C4-2B (cell line): ENCODE results near the gene PDE4DIP.
"Not testable (repeated sequence)": the region's sequence is repeated elsewhere in the genome, so short reads cannot be mapped to it uniquely, and the experiment has no call there.

Experiments
- H3K27ac ChIP-seq: fragments of 450-650 bp; 2 replicates; pipeline ENCODE4 v1.5.1; 2017

PDE4DIP gene

GRCh38 chr1:148874408-148875388 is 30.5 kb downstream of the PDE4DIP start:
- H3K27ac ChIP-seq: not testable (repeated sequence)

GRCh38 chr1:148879812-148880416 is 35.7 kb downstream of the PDE4DIP start:
- H3K27ac ChIP-seq: not testable (repeated sequence)

- H3K27ac ChIP-seq: not testable (repeated sequence)
These were observed 37.0 kb downstream of the PDE4DIP start for GRCh38 chr1:148881261-148881660.

DNA sequence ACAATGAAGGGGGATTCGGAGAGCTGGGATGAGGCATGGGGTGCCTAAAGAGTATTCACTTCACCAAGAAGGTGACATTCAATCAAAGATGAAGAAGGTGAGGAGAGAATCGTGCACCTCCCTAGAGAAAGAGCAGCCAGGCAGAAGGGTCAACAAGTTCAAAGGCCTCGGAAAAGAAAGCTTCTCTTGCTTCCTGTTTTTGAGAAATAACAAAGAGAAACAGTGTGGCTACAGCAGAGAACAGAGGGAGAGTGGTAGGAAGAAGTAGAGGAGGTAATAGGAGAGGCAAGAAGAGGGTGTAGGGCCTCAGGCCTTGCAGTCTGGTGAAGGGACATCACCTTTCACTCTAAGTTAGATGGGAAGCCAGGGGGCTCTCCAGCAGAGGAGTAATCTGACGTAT is 41.0 kb downstream of the PDE4DIP start:
- H3K27ac ChIP-seq: not testable (repeated sequence)

DNA sequence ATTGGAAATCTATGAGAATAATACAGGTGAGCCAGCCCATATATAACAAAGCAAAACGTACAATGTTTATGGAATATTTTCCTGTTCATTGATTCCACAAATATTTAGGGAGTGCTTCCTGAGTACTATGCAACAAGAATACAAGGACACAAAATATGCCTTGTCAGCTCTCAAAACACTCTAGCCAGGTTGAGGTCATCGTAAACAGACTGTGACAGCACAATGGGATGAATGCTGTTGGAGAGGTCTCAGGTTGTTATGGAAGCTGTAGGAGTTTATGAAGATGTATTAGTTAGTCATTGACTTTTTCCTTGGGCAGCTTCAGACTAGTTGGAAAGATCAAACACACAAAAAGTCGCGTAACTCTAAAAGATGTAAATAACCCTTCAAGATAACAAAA is 42.1 kb downstream of the PDE4DIP start:
- not testable (repeated sequence) for H3K27ac ChIP-seq

DNA sequence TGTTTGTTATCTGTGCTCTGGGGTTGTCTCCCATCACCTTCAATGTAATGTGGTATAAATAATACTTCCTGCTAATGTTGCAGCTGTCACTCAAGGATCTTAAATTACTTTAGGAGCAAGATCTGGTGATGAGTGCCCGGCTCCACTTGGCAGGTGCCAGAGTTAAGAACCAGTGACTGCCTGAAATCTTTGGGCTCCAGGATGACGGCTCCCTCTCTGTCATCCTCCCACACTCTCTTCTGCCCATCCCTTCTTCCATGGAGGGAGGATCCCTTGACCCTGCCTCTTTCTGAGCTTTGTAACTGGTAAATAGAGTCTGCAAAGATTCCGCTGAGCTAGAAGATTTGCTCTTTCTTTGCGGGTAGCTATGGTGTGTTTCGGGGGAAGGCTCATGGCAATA is 44.4 kb downstream of the PDE4DIP start:
- H3K27ac ChIP-seq: not testable (repeated sequence)

DNA sequence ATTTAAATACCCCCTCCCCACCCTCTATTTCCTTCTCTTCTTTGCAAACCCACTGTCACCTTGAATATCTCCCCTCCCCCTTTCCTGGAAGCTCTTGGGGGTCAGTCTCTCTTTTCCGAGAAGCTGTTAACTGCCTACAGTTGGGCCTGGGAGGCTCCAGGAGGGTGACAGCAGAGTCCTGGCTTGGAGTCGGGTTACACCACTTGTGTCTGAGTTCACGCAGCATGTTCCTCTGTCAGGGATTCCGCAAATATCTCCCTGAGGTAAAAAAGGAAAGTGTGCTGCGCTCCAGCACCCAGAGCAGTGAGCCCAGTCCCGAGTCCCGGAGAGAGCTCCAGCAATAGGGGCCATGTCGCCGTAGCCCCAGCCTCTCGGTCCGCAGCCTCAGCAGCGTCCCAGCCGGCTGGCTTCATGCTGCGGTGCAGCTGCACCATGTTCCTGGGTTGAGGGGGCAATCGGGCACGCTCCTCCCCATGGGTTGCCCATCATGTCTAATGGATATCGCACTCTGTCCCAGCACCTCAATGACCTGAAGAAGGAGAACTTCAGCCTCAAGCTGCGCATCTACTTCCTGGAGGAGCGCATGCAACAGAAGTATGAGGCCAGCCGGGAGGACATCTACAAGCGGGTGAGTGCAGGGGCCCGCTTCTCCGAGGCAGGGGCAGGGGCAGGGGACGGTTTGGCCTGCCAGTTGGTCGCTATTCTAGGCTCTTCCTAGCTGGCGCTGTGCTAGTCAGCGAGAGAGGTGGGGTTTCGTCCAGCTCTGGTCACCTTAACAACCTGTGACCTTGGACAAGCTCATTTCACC is 45.2 kb downstream of the PDE4DIP start:
- not testable (repeated sequence) for H3K27ac ChIP-seq

GRCh38 chr1:148890075-148890568 is 45.9 kb downstream of the PDE4DIP start:
- not testable (repeated sequence) for H3K27ac ChIP-seq

- not testable (repeated sequence) for H3K27ac ChIP-seq
These were observed 50.4 kb downstream of the PDE4DIP start for GRCh38 chr1:148894360-148895352.

- not testable (repeated sequence) for H3K27ac ChIP-seq
These were observed 55.8 kb downstream of the PDE4DIP start for GRCh38 chr1:148900026-148900425.

DNA sequence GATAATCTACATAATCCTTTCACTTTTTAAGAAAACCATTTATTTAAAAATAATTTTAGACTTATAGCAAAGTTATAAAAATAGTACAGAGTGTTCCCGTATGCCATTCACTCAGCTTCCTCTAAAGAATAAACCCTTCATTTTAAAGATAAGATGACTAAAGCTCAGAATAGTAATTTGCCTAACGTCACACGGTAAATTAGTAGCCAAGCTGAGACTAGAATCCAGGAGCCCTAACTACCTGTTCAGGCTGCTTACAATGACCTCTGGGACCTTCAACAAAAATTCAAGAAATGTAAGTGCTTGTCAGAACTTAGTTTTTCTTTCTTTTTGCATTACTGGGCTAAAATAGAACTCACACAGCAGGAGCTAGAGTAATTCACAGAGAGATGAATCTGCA is 56.5 kb downstream of the PDE4DIP start:
- not testable (repeated sequence) for H3K27ac ChIP-seq

- H3K27ac ChIP-seq: not testable (repeated sequence)
These were observed 57.1 kb downstream of the PDE4DIP start for GRCh38 chr1:148901150-148901952.

DNA sequence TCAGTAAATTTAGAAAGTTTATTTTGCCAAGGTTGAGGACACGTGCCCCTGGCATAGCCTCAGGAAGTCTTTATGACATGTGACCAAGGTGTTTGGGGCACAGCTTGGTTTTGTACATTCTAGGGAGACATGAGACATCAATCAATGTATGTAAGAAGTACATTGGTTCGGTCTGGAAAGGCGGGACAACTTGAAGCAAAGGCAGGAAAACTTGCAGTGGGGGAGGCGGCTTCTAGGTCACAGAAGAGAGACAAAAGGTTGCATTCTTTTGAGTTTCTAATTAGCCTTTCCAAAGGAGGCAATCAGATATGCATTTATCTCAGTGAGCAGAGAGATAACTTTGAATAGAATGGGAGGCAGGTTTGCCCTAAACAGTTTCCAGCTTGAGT is 57.7 kb downstream of the PDE4DIP start:
- H3K27ac ChIP-seq: not testable (repeated sequence)

DNA sequence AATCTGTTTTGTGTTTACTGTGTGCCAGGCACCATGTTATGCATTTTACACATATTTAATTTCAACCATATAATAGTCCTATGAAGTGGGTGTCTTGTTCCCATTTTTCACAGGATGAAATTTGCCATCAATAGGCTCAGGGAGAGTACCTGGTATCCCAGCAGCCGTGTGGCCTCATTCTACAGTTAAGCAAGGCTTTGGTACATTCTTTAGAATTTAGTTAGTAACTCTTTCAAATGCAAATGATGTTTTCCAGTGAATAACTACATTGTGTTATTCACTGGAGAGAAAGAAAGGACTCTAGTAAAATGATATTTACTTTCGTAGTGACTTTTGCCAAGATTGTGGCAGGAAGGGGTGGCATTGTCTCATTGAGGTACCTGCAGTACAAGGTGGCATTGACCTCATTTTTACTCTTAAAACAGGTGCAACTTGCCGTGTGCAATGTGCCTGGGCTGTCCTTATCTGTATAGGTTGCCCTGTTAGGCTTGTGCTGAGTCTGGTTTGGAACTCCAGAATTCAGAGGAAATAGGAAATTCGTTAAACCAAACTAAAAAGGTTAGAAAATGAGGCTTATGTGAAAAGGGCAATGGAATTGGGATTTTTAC is 65.1 kb downstream of the PDE4DIP start:
- H3K27ac ChIP-seq: not testable (repeated sequence)

DNA sequence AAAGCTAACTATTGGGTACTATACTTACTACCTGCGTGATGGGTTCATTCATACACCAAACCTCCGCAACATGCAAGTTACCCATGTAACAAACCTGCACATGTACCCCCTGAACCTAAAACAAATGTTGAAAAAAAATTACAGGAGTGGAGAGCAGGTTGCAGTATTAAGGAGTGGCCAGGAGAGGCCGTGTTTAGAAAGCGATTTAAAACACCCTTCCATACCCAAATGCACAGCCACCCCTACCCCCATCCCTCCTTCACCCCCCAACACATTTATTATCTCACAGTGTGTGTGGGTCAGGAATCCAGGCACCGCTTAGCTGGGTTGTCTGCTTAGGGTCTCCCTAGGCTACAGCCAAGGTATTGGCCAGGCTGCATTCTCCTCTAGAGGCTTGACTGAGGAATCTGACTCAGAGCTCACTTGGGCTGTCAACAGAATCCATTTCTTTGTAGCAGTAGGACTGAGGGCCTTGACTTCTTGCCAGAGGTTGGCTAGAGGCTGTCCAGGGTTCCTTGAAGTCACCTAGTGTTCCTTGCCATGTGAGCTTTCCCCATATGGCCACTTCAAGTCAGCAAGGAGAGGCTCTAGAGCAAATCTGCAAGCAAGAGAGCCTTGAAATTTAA is 67.2 kb downstream of the PDE4DIP start:
- H3K27ac ChIP-seq: not testable (repeated sequence)

- not testable (repeated sequence) for H3K27ac ChIP-seq
These were observed 72.0 kb downstream of the PDE4DIP start for GRCh38 chr1:148916222-148916621.

DNA sequence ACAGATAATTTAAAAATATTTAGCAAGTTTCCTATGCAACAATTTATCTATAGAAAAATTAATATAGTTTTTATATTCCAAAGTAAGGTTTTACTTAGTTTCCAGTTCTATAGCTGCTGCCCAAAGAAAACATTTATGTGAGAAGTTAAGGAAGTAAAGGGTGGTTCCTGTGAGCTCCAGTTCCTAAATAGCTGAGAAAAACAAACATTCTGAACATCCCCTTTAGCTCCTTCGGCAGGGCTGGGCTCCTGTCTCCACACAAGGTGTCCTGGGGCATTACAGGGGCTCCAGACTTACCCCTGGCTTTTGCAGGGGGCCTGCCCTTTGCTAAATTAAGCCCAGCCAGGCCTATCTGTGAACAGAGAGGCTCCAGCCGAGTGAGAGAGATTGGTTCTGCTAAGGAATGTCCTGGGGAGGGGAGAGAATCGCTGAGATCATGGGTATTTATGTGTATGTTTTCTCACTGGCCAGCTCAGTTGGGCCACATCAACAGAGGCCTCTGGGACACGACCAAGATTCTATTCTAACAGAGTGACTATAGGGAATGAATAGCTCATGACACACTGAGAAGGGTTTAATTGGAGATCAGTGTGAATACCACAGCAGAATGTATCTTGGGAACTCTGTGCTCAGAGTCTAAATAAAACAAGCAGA is 72.6 kb downstream of the PDE4DIP start:
- H3K27ac ChIP-seq: not testable (repeated sequence)

DNA sequence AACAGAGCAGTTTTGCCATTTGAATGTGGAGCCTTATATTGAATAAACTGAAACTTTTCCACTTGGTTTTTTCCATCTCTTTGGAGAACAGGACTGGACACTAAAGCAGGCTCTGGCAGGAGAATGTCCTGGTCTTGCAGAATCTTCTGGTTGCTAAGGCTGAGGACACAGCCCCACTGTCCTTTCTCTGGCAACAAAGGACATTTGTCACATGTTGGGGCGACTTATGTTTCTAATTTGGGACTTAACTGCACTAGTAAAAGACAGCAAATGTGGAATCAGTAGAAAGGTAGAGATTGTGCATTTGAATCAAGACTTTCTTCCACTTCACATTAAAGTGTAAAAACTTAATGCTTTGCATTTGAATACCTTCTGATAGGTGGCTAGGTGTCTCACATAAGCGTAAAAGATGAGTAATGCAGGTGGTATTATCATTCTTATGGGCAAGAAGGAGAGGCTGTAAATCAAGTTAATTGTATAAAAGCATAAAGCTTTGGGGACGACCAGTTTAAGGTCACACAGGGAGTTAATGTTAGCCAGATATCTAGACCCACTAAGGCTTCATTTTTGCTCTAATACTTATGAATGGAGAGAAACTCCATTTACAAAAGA is 74.7 kb downstream of the PDE4DIP start:
- not testable (repeated sequence) for H3K27ac ChIP-seq
